ENCODE results near the gene LRRC23.
"Not testable (repeated sequence)": the region's sequence is repeated elsewhere in the genome, so short reads cannot be mapped to it uniquely, and the experiment has no call there.

LRRC23 gene

DNA sequence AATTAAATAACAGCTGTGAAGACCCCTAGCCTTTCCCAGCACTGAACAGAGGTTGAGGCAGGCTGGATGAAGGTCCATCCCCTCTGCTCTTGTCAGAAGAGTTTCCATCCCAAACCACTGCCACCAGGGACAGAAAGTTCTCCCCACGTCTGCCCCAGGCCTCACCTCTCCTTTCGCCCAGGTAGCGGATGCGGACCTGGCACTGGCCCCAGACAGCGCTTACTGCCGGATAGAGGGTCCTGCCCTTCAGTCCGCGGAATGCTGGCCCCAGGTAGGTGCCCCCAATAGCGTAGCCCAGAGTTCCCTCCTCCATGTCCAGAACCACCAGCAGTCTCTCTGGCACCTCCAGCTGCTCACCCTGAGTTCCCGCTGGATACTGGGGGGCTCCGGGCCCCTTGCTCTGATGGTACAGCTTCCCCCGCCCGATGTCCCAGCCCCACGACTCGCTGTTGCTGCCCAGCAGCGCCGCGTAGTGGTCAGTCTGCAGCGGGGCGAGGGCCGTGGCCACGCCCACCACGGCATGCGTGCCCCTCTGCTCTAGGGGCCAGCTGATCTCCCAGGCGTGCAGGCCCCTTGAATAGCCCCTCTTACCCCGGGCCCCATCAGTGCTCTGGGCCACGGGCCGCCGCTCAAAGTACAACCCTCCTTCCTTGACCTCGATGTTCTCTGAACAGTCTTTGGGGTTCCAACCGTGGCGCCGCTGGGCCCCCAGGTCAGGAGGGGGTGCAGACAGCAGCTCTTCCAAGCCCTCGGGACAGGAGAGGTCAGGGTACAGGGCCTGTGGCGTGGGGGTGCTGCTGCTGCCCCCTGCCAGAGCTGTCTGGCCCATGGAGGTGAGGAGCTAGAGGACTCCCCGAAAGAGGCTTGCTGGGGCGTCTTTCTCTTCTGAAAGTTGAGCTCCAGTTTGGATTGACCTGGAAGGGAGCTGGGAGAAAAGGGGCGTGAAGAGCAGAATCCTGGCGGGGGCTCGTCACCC lies 32.3 kb upstream of the LRRC23 start:
- Histone ChIP-seq H3K36me3 (peaks cover 54% of the 10 kb centered on the region), H3K9me3 (ENCODE audit: severe bottlenecking) (no peaks in the 10 kb centered on the region)
- peak; percentile 85 for DNase-seq

GRCh38 chr12:6873094-6874014 lies 31.3 kb upstream of the LRRC23 start, which contains the start of gene SPSB2:
SPSB2 (minus strand) TSS chr12:6873303; CDS start chr12:6872901, 402 bp downstream.
- H3K27me3 ChIP-seq (ENCODE audit: insufficient read depth, low read depth, severe bottlenecking): no peaks in the 10 kb centered on the region
- peak; percentile 99 for DNase-seq
- peak within 1 kb of the TSS; percentile 53 for H3K4me3 ChIP-seq (ENCODE audit: low read depth, low read length)
- TF ChIP-seq CTCF (IDR thresholded peaks at IDR 0.05; ENCODE audit: low read depth, low read length): no peak
- H3K9me3 ChIP-seq (ENCODE audit: severe bottlenecking): no peaks in the 10 kb centered on the region
- H3K27ac ChIP-seq: peak within 1 kb of the TSS; percentile 47
- peaks cover 45% of the 10 kb centered on the region for H3K36me3 ChIP-seq

More for the DNA sequence above, 32.3 kb upstream of the LRRC23 start:
- H3K4me3 ChIP-seq (ENCODE audit: low read depth, low read length): peak overlapping the region; percentile 53
- TF ChIP-seq CTCF (IDR thresholded peaks at IDR 0.05; ENCODE audit: low read depth, low read length): peak; percentile 98
- H3K27ac ChIP-seq: peak overlapping the region; percentile 47
- H3K27me3 ChIP-seq (ENCODE audit: insufficient read depth, low read depth, severe bottlenecking): no peaks in the 10 kb centered on the region

- not testable (repeated sequence) for H3K27ac ChIP-seq; DNase-seq; H3K9me3 ChIP-seq (ENCODE audit: severe bottlenecking); H3K27me3 ChIP-seq (ENCODE audit: insufficient read depth, low read depth, severe bottlenecking)
- H3K36me3 ChIP-seq: peaks cover 38% of the 10 kb centered on the region
- peak overlapping the region; percentile 53 for H3K4me3 ChIP-seq (ENCODE audit: low read depth, low read length)
These were observed 30.6 kb upstream of the LRRC23 start for GRCh38 chr12:6874015-6874368.

DNA sequence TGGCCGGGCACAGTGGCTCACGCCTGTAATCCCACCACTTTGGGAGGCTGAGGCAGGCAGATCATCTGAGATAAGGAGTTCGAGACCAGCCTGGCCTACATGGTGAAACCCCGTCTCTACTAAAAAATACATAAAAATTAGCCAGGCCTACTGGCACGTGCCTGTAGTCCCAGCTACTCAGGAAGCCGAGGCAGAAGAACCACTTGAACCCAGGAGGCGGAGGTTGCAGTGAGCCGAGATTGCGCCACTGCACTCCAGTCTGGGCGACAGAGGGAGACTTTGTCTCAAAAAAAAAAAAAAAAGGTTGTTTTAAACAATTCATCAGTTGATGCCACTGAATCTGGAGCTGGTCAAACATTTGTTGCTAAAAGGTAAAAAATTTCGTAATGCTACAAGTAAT lies 24.8 kb upstream of the LRRC23 start:
- not testable (repeated sequence) for H3K4me3 ChIP-seq (ENCODE audit: low read depth, low read length); DNase-seq; H3K9me3 ChIP-seq (ENCODE audit: severe bottlenecking); H3K27ac ChIP-seq; H3K27me3 ChIP-seq (ENCODE audit: insufficient read depth, low read depth, severe bottlenecking)
- H3K36me3 ChIP-seq: peaks cover 15% of the 10 kb centered on the region

DNA sequence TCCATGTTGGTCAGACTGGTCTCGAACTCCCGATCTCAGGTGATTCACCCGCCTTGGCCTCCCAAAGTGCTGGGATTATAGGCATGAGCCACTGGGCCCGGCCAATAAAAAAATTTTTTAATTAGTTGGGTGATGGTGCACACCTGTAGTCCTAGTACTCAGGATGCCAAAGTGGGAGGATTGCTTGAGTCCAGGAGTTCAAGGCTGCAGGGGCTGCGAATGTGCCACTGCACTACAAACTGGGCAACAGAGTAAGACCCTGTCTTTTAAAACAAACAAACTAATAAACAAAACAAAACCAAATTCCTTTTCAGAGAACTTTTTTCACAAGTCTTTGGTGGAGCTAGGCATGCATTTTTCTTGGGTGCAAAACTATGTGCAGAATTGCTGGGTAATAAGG lies 21.4 kb upstream of the LRRC23 start:
- no peak for DNase-seq
- H3K36me3 ChIP-seq: peaks cover 13% of the 10 kb centered on the region
- TF ChIP-seq CTCF (IDR thresholded peaks at IDR 0.05; ENCODE audit: low read depth, low read length): no peak
- no peak overlapping the region for H3K27ac ChIP-seq
- H3K9me3 ChIP-seq (ENCODE audit: severe bottlenecking): no peaks in the 10 kb centered on the region
- H3K4me3 ChIP-seq (ENCODE audit: low read depth, low read length): no peak overlapping the region
- H3K27me3 ChIP-seq (ENCODE audit: insufficient read depth, low read depth, severe bottlenecking): no peaks in the 10 kb centered on the region

DNA sequence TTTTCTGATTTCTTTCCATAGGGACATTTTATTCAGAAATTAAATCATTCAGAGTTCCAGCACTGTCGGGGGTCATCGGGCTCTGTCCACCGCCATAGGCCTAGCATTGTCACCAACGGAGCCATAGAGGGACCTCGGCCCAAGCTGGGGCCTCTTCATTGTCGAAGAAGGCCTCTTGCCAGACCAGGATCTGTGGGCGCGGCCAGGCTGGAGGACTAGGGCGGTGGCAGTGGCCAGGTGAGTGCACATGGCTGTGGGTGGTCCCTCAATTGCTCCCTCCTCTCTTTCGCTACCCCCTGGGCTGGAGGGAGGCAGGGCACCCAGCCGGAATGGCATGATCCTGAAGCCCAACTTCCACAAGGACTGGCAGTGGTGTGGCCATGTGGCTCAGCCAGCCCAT lies 20.9 kb upstream of the LRRC23 start:
- Histone ChIP-seq H3K9me3 (ENCODE audit: severe bottlenecking) (no peaks in the 10 kb centered on the region), H3K36me3 (peaks cover 13% of the 10 kb centered on the region), H3K27me3 (ENCODE audit: insufficient read depth, low read depth, severe bottlenecking) (no peaks in the 10 kb centered on the region), H3K27ac (no peak overlapping the region), H3K4me3 (ENCODE audit: low read depth, low read length) (no peak overlapping the region)
- TF ChIP-seq CTCF (IDR thresholded peaks at IDR 0.05; ENCODE audit: low read depth, low read length): no peak
- DNase-seq: no peak
